Liver (tissue), 9 donors: ENCODE measurements around the gene FARSA. TPM values are rescaled to one million over a fixed set of nuclear protein-coding genes. Genes with fewer than 3 reads are reported as not detected.

Experiments
- DNase-seq: peaks from one replicate; pipeline ENCODE4 v3.0.0-alpha.2; 2017; ENCODE audit warnings: low spot score
- H3K27ac ChIP-seq, 2 donors: one replicate each; pipeline ENCODE4 v1.7.0; 2013; ENCODE audit warnings: inconsistent platforms in 2 of 2, low read length in 2 of 2, control low read depth in 1 of 2, low read depth in 1 of 2, mild to moderate bottlenecking in 1 of 2
- H3K27me3 ChIP-seq, 4 donors: one replicate each; pipeline versions ENCODE4 v1.6.1 to v1.7.0; 2013; ENCODE audit warnings: low read length in 3 of 4, inconsistent platforms in 1 of 4, mild to moderate bottlenecking in 1 of 4, moderate library complexity in 1 of 4; ENCODE audit not compliant: control insufficient read depth in 4 of 4, insufficient read depth in 4 of 4
- H3K36me3 ChIP-seq, 4 donors: one replicate each; pipeline versions ENCODE4 v1.6.1 to v1.7.0; 2013; ENCODE audit warnings: low read length in 3 of 4, mild to moderate bottlenecking in 3 of 4, low read depth in 1 of 4, moderate library complexity in 1 of 4; ENCODE audit not compliant: control insufficient read depth in 4 of 4, insufficient read depth in 3 of 4
- H3K4me1 ChIP-seq, 4 donors: one replicate each; pipeline versions ENCODE4 v1.6.1 to v1.7.0; 2013; ENCODE audit warnings: low read length in 3 of 4, mild to moderate bottlenecking in 3 of 4, moderate library complexity in 1 of 4; ENCODE audit not compliant: control insufficient read depth in 4 of 4, insufficient read depth in 4 of 4
- H3K4me3 ChIP-seq, 3 donors: one replicate each; pipeline versions ENCODE4 v1.6.1 to v1.7.0; 2013; ENCODE audit warnings: low read length in 3 of 3, control low read depth in 1 of 3, low read depth in 1 of 3, mild to moderate bottlenecking in 1 of 3
- H3K9ac ChIP-seq, 2 donors: one replicate each; pipeline ENCODE4 v1.7.0; 2013; ENCODE audit warnings: low read length in 2 of 2, mild to moderate bottlenecking in 2 of 2, moderate library complexity in 2 of 2, control low read depth in 1 of 2, low read depth in 1 of 2
- H3K9me3 ChIP-seq, 4 donors: one replicate each; pipeline versions ENCODE4 v1.6.1 to v1.7.0; 2013; ENCODE audit warnings: low read length in 3 of 4; ENCODE audit not compliant: control insufficient read depth in 4 of 4
- CTCF ChIP-seq: fragments of 150-350 bp; IDR thresholded peaks from 2 replicates; pipeline ENCODE4 v1.5.1; 2017; ENCODE audit warnings: improper control_type of control experiment, low read depth, low read length; ENCODE audit not compliant: missing input control
- FOXA1 ChIP-seq: IDR thresholded peaks from 2 replicates; pipeline ENCODE4 v1.6.1; 2016; ENCODE audit warnings: antibody characterized with exemption
- HNF4G ChIP-seq: IDR thresholded peaks from 2 replicates; pipeline ENCODE4 v1.6.1; 2016; ENCODE audit warnings: antibody characterized with exemption
- JUND ChIP-seq, 2 donors: IDR thresholded peaks; 2 replicates each; pipeline ENCODE4 v1.6.1; 2016; ENCODE audit warnings: antibody characterized with exemption in 2 of 2
- NR2F2 ChIP-seq: IDR thresholded peaks from 2 replicates; pipeline ENCODE4 v1.6.1; 2016; ENCODE audit warnings: antibody characterized with exemption
- REST ChIP-seq: IDR thresholded peaks from 2 replicates; pipeline ENCODE4 v1.6.1; 2016; ENCODE audit warnings: antibody characterized with exemption, mild to moderate bottlenecking
- SP1 ChIP-seq: IDR thresholded peaks from 2 replicates; pipeline ENCODE4 v1.6.1; 2018; ENCODE audit warnings: antibody characterized with exemption, mild to moderate bottlenecking
- YY1 ChIP-seq: IDR thresholded peaks from 2 replicates; pipeline ENCODE4 v1.6.1; 2016; ENCODE audit warnings: antibody characterized with exemption, mild to moderate bottlenecking
- ZBTB33 ChIP-seq: IDR thresholded peaks from 2 replicates; pipeline ENCODE4 v1.6.1; 2016; ENCODE audit warnings: antibody characterized with exemption
- WGBS: extraction: QIAGEN DNeasy Blood & Tissue Kit; methylation state at CpG from one replicate; pipeline ENCODE4 v1.1.7; 2013; 5-methylcytosine and 5-hydroxymethylcytosine counted together
- polyA plus RNA-seq, 2 donors: library from polyadenylated mRNA; stranded (reverse) in 1 of 2; unstranded in 1 of 2; fragments of 200-250 nt in 1 of 2; fragments of >200 nt in 1 of 2; fragmentation: Nextera tagmentation in 1 of 2; extraction: Ambion mirVana in 1 of 2; gene quantifications; one replicate each; pipeline versions ENCODE4 v1.2.1 to v1.2.3, GENCODE V29; 2013 to 2015
- total RNA-seq, 2 donors: library from RNA; depleted of rRNA; stranded (reverse); fragments of >200 nt; gene quantifications; one replicate each; pipeline ENCODE4 v1.2.3, GENCODE V29; 2014
- TF ChIP-seq, protein P1 (sequence below): IDR thresholded peaks from 2 replicates; pipeline ENCODE4 v1.6.1; 2016; ENCODE audit warnings: antibody characterized with exemption
- donor health status: healthy.
- donor health status: healthy.
- donor health status: healthy.
- donor health status: healthy.
- donor health status: healthy.

The FARSA gene
- total and polyA plus RNA-seq, 4 donors = 29.8 to 50.1 (median 34.3) TPM

DNA sequence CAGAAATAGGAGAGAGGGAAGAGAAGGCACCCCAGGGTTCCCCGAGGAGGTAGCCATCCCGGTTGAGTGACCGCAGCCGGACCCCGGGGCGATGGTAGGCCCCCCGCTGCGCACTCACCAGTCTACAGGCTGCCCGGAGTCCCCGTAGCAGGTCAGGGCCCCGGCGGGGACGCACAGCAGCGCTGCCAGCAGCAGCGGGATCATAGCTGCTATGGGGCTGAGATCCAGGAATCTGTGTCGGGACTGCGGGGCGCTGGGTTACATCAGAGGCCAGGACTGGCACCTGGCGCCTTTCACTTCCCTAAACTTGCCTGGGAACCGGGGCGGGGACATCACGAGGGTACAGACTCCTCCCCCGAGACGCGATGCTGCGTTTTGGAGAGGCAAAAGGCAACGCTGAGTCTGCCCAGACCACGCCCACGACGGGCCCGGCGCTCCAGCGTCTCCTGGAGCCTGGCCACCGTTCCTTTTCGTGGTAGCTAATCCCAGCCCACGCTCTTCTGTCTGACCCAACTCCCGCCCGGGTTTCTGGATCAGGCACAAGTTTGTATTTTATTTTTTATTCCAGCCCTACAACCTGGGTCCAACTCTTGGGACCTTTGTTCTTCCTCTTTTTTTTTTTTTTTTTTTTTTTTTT lies 52.2 kb downstream of the FARSA start, which contains the start of gene DNASE2 (continued):
- TF ChIP-seq, protein P1, sequence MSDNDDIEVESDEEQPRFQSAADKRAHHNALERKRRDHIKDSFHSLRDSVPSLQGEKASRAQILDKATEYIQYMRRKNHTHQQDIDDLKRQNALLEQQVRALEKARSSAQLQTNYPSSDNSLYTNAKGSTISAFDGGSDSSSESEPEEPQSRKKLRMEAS = no peak
- TF ChIP-seq NR2F2 = no peak

DNA sequence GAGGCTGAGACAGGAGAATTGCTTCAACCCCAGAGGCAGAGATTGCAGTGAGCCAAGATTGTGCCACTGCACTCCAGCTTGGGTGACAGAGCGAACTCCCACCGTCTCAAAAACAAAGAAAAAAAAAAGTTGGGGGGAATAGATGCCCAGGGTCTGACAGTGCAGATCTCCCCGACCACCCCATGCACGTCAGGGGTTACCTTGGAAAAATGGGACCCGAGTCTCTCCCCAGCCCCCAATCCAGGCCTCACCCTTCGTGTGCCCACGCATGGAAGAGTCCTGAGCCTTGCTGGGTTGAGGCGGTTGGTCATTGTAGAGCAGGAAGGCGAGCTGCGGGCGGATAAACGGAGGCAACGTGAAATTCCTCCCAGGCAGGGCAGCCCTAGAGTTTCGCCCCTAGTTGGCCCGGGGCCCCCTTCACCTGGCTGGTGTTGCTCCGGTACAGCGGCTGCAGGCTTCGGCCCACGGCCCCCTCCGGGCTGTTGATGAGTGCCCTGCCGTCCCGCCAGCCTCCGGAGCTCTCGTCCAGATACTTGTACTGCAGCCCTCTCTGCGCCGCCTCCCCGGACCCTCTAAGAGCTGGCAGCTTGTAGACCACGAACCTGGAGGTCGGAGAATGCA lies 52.9 kb downstream of the FARSA start:
- H3K4me1 ChIP-seq = peaks cover 2 to 20% (median 9%) of the 10 kb centered on the region in 4 donors
- H3K9me3 ChIP-seq = peaks cover 5 to 21% (median 12%) of the 10 kb centered on the region in 4 donors
- DNase-seq = no peak
- peaks cover 0 to 6% (median 0%) of the 10 kb centered on the region in 4 donors for H3K27me3 ChIP-seq
- WGBS = 15% methylated on average over 29 of the region's 29 CpGs
- peak overlapping the region; percentile 69 to 75 for H3K9ac ChIP-seq
- peaks cover 0 to 9% (median 5%) of the 10 kb centered on the region in 4 donors for H3K36me3 ChIP-seq
- H3K4me3 ChIP-seq = peak overlapping the region; percentile 67 to 79 (median 73)
- H3K27ac ChIP-seq = peak overlapping the region; percentile 86 to 91
- no peak for TF ChIP-seq REST
- TF ChIP-seq, protein P1 = no peak
- no peak for TF ChIP-seq CTCF
- TF ChIP-seq JUND (IDR thresholded peaks at IDR 0.05) = no peak
- no peak for TF ChIP-seq ZBTB33
- TF ChIP-seq HNF4G = no peak
- TF ChIP-seq FOXA1 = no peak
- TF ChIP-seq YY1 = no peak
- no peak for TF ChIP-seq NR2F2

DNA sequence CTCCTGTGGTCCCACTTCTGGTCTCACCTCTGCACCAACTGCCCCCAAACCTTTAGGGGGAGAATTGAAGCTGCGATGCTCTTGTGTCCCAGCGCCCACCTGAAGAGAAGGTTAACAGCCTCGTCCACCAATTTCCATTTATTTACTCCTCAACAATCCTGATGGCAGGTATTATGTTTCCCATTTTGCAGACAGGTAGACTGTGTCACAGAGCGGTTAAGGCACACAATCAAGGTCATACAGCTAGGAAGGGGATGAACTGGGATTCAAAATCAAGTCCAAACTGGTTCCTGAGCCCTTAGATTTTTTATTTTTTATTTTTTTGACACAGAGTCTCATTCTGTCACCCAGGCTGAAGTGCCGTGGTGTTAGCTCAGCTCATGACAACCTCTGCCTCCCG lies 58.4 kb downstream of the FARSA start:
- Histone ChIP-seq H3K4me3 (no peak overlapping the region), H3K27me3 (no peaks in the 10 kb centered on the region), H3K9me3 (no peaks in the 10 kb centered on the region), H3K9ac (no peak overlapping the region), H3K36me3 (peaks cover 0 to 12% (median 7%) of the 10 kb centered on the region in 4 donors), H3K27ac (no peak overlapping the region), H3K4me1 (peaks cover 0 to 6% (median 3%) of the 10 kb centered on the region in 4 donors)
- WGBS = 96% methylated on average over 6 of the region's 6 CpGs
- TF ChIP-seq SP1 = no peak
- DNase-seq = no peak
